Naive B cell (primary cell): ENCODE data around the gene GRID1. TPM values are rescaled to one million over a fixed set of nuclear protein-coding genes. Genes with fewer than 3 reads are reported as not detected.

ENCODE experiments used
- ATAC-seq, 2 donors: fragments of 150-1000 bp; cut with Tn5 transposase; 2 replicates each; pipeline ENCODE4 v1.10.0; 2021; ENCODE audit warnings: low read depth in 2 of 2, mild to moderate bottlenecking in 2 of 2, moderate library complexity in 2 of 2
- DNase-seq: peaks from one replicate; pipeline ENCODE4 v3.0.0; 2022
- H3K27ac Mint-ChIP-seq, 6 donors: one replicate each; pipeline ENCODE4 v1.8.0; 2020 to 2022; ENCODE audit warnings: mild to moderate bottlenecking in 6 of 6, mixed read lengths in 6 of 6, moderate library complexity in 5 of 6, inconsistent platforms in 2 of 6
- H3K27me3 Mint-ChIP-seq, 3 donors: one replicate each; pipeline ENCODE4 v1.8.0; 2021 to 2022; ENCODE audit warnings: mixed read lengths in 3 of 3, mild to moderate bottlenecking in 1 of 3
- H3K36me3 Mint-ChIP-seq, 2 donors: one replicate each; pipeline ENCODE4 v1.8.0; 2020 to 2022; ENCODE audit warnings: mixed read lengths in 2 of 2, inconsistent platforms in 1 of 2, mild to moderate bottlenecking in 1 of 2
- H3K4me1 Mint-ChIP-seq, 3 donors: one replicate each; pipeline ENCODE4 v1.8.0; 2020 to 2022; ENCODE audit warnings: mixed read lengths in 3 of 3, inconsistent platforms in 1 of 3, mild to moderate bottlenecking in 1 of 3, moderate library complexity in 1 of 3
- H3K4me3 Mint-ChIP-seq, 8 donors: one replicate each; pipeline ENCODE4 v1.8.0; 2020 to 2022; ENCODE audit warnings: mild to moderate bottlenecking in 8 of 8, mixed read lengths in 8 of 8, moderate library complexity in 8 of 8, inconsistent platforms in 2 of 8
- H3K9me3 Mint-ChIP-seq, 7 donors: one replicate each; pipeline ENCODE4 v1.8.0; 2020 to 2022; ENCODE audit warnings: mixed read lengths in 7 of 7, mild to moderate bottlenecking in 5 of 7, inconsistent platforms in 2 of 7, moderate library complexity in 1 of 7
- polyA plus RNA-seq, 6 donors: library from polyadenylated mRNA; unstranded; fragments of 300-500 nt; fragmentation: Illumina TruSeq; gene quantifications; one replicate each; pipeline ENCODE4 v1.2.3, GENCODE V29; 2021; ENCODE audit warnings: low read depth in 6 of 6

GRID1 gene
- polyA plus RNA-seq, 6 donors from 2014 or later = not detected

- no peak for ATAC-seq
- Mint-ChIP-seq H3K27ac (no peak overlapping the region), H3K27me3 (peaks cover 56 to 87% (median 80%) of the 10 kb centered on the region in 3 donors), H3K36me3 (no peaks in the 10 kb centered on the region), H3K9me3 (peaks cover 0 to 1% (median 0%) of the 10 kb centered on the region in 7 donors), H3K4me1 (peaks cover 0 to 12% (median 8%) of the 10 kb centered on the region in 3 donors), H3K4me3 (no peak overlapping the region)
- DNase-seq = no peak
Measured at GRCh38 chr10:86371691-86372090, 5.1 kb upstream of the GRID1 start.

- Mint-ChIP-seq H3K4me1 (peaks cover 0 to 8% (median 8%) of the 10 kb centered on the region in 3 donors), H3K36me3 (no peaks in the 10 kb centered on the region), H3K27me3 (peaks cover 56 to 82% (median 80%) of the 10 kb centered on the region in 3 donors), H3K9me3 (peaks cover 0 to 1% (median 0%) of the 10 kb centered on the region in 7 donors), H3K4me3 (no peak overlapping the region), H3K27ac (peak overlapping the region in 1 of 6 donors; percentile 27)
- no peak for ATAC-seq
- DNase-seq = no peak
Measured at GRCh38 chr10:86371116-86371515, 4.5 kb upstream of the GRID1 start.

- H3K4me1 Mint-ChIP-seq = peaks cover 6 to 15% (median 14%) of the 10 kb centered on the region in 3 donors
- H3K36me3 Mint-ChIP-seq = peaks cover 0 to 8% of the 10 kb centered on the region in 2 donors
- no peak overlapping the region for H3K4me3 Mint-ChIP-seq
- H3K27ac Mint-ChIP-seq = no peak overlapping the region
- ATAC-seq (no peak), DNase-seq (no peak)
- H3K9me3 Mint-ChIP-seq = peaks cover 0 to 1% (median 0%) of the 10 kb centered on the region in 7 donors
- H3K27me3 Mint-ChIP-seq = peaks cover 59 to 86% (median 85%) of the 10 kb centered on the region in 3 donors
Measured at GRCh38 chr10:86370006-86370585, 3.5 kb upstream of the GRID1 start.

GRCh38 chr10:86368987-86369386 lies 2.4 kb upstream of the GRID1 start:
- Mint-ChIP-seq H3K27ac (no peak overlapping the region), H3K9me3 (peaks cover 0 to 1% (median 0%) of the 10 kb centered on the region in 7 donors), H3K4me1 (peaks cover 9 to 23% (median 21%) of the 10 kb centered on the region in 3 donors), H3K36me3 (peaks cover 0 to 8% of the 10 kb centered on the region in 2 donors), H3K4me3 (peak overlapping the region in 2 of 8 donors; percentile 25 to 47), H3K27me3 (peaks cover 52 to 85% (median 81%) of the 10 kb centered on the region in 3 donors)
- ATAC-seq (no peak), DNase-seq (no peak)

GRCh38 chr10:86368046-86368445 lies 1.5 kb upstream of the GRID1 start:
- Mint-ChIP-seq H3K4me3 (peak overlapping the region in 7 of 8 donors; percentile 23 to 66 (median 59)), H3K36me3 (peaks cover 0 to 8% of the 10 kb centered on the region in 2 donors), H3K9me3 (peaks cover 0 to 1% (median 0%) of the 10 kb centered on the region in 7 donors), H3K4me1 (peaks cover 10 to 25% (median 23%) of the 10 kb centered on the region in 3 donors), H3K27me3 (peaks cover 50 to 83% (median 76%) of the 10 kb centered on the region in 3 donors), H3K27ac (peak overlapping the region in 2 of 6 donors; percentile 44 to 65)
- DNase-seq (no peak), ATAC-seq (no peak)

GRCh38 chr10:86367152-86367951 lies 757 bp upstream of the GRID1 start:
- Mint-ChIP-seq H3K27me3 (peaks cover 57 to 83% (median 76%) of the 10 kb centered on the region in 3 donors), H3K27ac (no peak overlapping the region), H3K4me3 (peak overlapping the region in 6 of 8 donors; percentile 46 to 66 (median 57)), H3K4me1 (peaks cover 10 to 29% (median 25%) of the 10 kb centered on the region in 3 donors), H3K9me3 (peaks cover 0 to 1% (median 0%) of the 10 kb centered on the region in 7 donors), H3K36me3 (peaks cover 0 to 8% of the 10 kb centered on the region in 2 donors)
- no peak for DNase-seq
- ATAC-seq = no peak

GRCh38 chr10:86366902-86367151 lies 232 bp upstream of the GRID1 start:
- Mint-ChIP-seq H3K4me1 (peaks cover 10 to 29% (median 28%) of the 10 kb centered on the region in 3 donors), H3K27ac (no peak overlapping the region), H3K9me3 (peaks cover 0 to 1% (median 0%) of the 10 kb centered on the region in 7 donors), H3K27me3 (peaks cover 58 to 83% (median 73%) of the 10 kb centered on the region in 3 donors), H3K4me3 (peak overlapping the region in 3 of 8 donors; percentile 46 to 66 (median 62)), H3K36me3 (peaks cover 0 to 8% of the 10 kb centered on the region in 2 donors)
- ATAC-seq (peak; percentile 44 to 59), DNase-seq (no peak)

GRCh38 chr10:86365346-86366032 lies 1.1 kb downstream of the GRID1 start:
- Mint-ChIP-seq H3K4me3 (peak overlapping the region; percentile 31 to 87 (median 77)), H3K36me3 (peaks cover 0 to 8% of the 10 kb centered on the region in 2 donors), H3K4me1 (peaks cover 10 to 35% (median 32%) of the 10 kb centered on the region in 3 donors), H3K27ac (peak overlapping the region in 2 of 6 donors; percentile 76 to 83), H3K27me3 (peaks cover 51 to 83% (median 70%) of the 10 kb centered on the region in 3 donors), H3K9me3 (peaks cover 0 to 1% (median 0%) of the 10 kb centered on the region in 7 donors)
- no peak for DNase-seq
- no peak for ATAC-seq

- Mint-ChIP-seq H3K36me3 (peaks cover 0 to 8% of the 10 kb centered on the region in 2 donors), H3K27me3 (peaks cover 45 to 75% (median 63%) of the 10 kb centered on the region in 3 donors), H3K27ac (no peak overlapping the region), H3K4me3 (peak overlapping the region; percentile 29 to 83 (median 68)), H3K9me3 (peaks cover 0 to 1% (median 0%) of the 10 kb centered on the region in 7 donors), H3K4me1 (peaks cover 10 to 35% (median 32%) of the 10 kb centered on the region in 3 donors)
- no peak for ATAC-seq
- no peak for DNase-seq
Measured at GRCh38 chr10:86364491-86365345, 1.9 kb downstream of the GRID1 start.

- Mint-ChIP-seq H3K4me3 (peak overlapping the region in 5 of 8 donors; percentile 29 to 83 (median 57)), H3K36me3 (peaks cover 0 to 8% of the 10 kb centered on the region in 2 donors), H3K27me3 (peaks cover 39 to 71% (median 61%) of the 10 kb centered on the region in 3 donors), H3K9me3 (peaks cover 0 to 1% (median 0%) of the 10 kb centered on the region in 7 donors), H3K4me1 (peaks cover 10 to 35% (median 32%) of the 10 kb centered on the region in 3 donors), H3K27ac (no peak overlapping the region)
- DNase-seq = no peak
- peak; percentile 55 for ATAC-seq
Measured at GRCh38 chr10:86363833-86364490, 2.6 kb downstream of the GRID1 start.

- ATAC-seq = no peak
- H3K4me1 Mint-ChIP-seq = peaks cover 10 to 35% (median 31%) of the 10 kb centered on the region in 3 donors
- H3K9me3 Mint-ChIP-seq = peaks cover 0 to 1% (median 0%) of the 10 kb centered on the region in 7 donors
- H3K27me3 Mint-ChIP-seq = peaks cover 33 to 68% (median 61%) of the 10 kb centered on the region in 3 donors
- H3K4me3 Mint-ChIP-seq = peak overlapping the region in 1 of 8 donors; percentile 42
- peaks cover 0 to 8% of the 10 kb centered on the region in 2 donors for H3K36me3 Mint-ChIP-seq
- DNase-seq = no peak
- peak overlapping the region in 1 of 6 donors; percentile 47 for H3K27ac Mint-ChIP-seq
Measured at GRCh38 chr10:86363184-86363832, 3.3 kb downstream of the GRID1 start.
